HG03095 (cell line): ENCODE results near the gene DHX34.

Experiments
- ATAC-seq: cut with Tn5 transposase; IDR thresholded peaks from one replicate; pipeline ENCODE4 v1.9.1; 2021; ENCODE audit warnings: moderate library complexity; ENCODE audit not compliant: unreplicated experiment

The DHX34 gene

GRCh38 chr19:47417107-47417745 is 68.1 kb downstream of the DHX34 start:
- no peak for ATAC-seq

- no peak for ATAC-seq
Observed at GRCh38 chr19:47417746-47418691, 68.9 kb downstream of the DHX34 start.

- ATAC-seq = no peak
Observed at GRCh38 chr19:47418692-47419029, 69.5 kb downstream of the DHX34 start.

- ATAC-seq = no peak
Observed at GRCh38 chr19:47419030-47419783, 70.1 kb downstream of the DHX34 start, which contains the start of gene MEIS3. MEIS3 (minus strand) TSS chr19:47419527; CDS start chr19:47419081, 446 bp downstream.

GRCh38 chr19:47419789-47420188 is 70.7 kb downstream of the DHX34 start:
- no peak for ATAC-seq

- no peak for ATAC-seq
Observed at GRCh38 chr19:47421244-47421786, 72.2 kb downstream of the DHX34 start.

GRCh38 chr19:47421844-47422395 is 72.8 kb downstream of the DHX34 start:
- ATAC-seq = no peak

GRCh38 chr19:47422417-47423163 is 73.5 kb downstream of the DHX34 start:
- no peak for ATAC-seq

GRCh38 chr19:47423203-47423882 is 74.2 kb downstream of the DHX34 start:
- ATAC-seq = no peak

- ATAC-seq = no peak
Observed at GRCh38 chr19:47427241-47428176, 78.4 kb downstream of the DHX34 start.

GRCh38 chr19:47428177-47428894 is 79.2 kb downstream of the DHX34 start:
- no peak for ATAC-seq

GRCh38 chr19:47429140-47429793 is 80.2 kb downstream of the DHX34 start:
- ATAC-seq = no peak

GRCh38 chr19:47430041-47430802 is 81.1 kb downstream of the DHX34 start:
- no peak for ATAC-seq

GRCh38 chr19:47432091-47432490 is 83.0 kb downstream of the DHX34 start:
- no peak for ATAC-seq
